Neutrophil (primary cell): ENCODE measurements around the gene TPI1.

Source experiments
- H3K27ac ChIP-seq: fragments of 200-600 bp; sonication (generic); 2 replicates; pipeline ENCODE4 v1.5.1; 2016; ENCODE audit warnings: mild to moderate bottlenecking, moderate library complexity
- H3K27me3 ChIP-seq: fragments of 200-600 bp; sonication (generic); 2 replicates; pipeline ENCODE4 v1.6.0; 2016; ENCODE audit warnings: mild to moderate bottlenecking
- H3K36me3 ChIP-seq: fragments of 200-600 bp; sonication (generic); 2 replicates; pipeline ENCODE4 v1.5.1; 2017
- H3K4me1 ChIP-seq, 2 experiments: fragments of 200-600 bp in 1 of 2; sonication (generic) in 1 of 2; 1 replicate in 1 of 2; 2 replicates in 1 of 2; pipeline versions ENCODE4 v1.5.1 to v1.6.1; 2013 to 2016; ENCODE audit warnings: low read depth in 1 of 2, low read length in 1 of 2, mild to moderate bottlenecking in 1 of 2, moderate library complexity in 1 of 2; ENCODE audit not compliant: control insufficient read depth in 1 of 2, insufficient read depth in 1 of 2
- H3K4me3 ChIP-seq, 2 experiments: fragments of 200-600 bp in 1 of 2; sonication (generic) in 1 of 2; 1 replicate in 1 of 2; 2 replicates in 1 of 2; pipeline ENCODE4 v1.5.1; 2013 to 2016; ENCODE audit warnings: low read depth in 1 of 2, low read length in 1 of 2, mild to moderate bottlenecking in 1 of 2, moderate library complexity in 1 of 2
- H3K9me3 ChIP-seq: fragments of 200-600 bp; sonication (generic); 2 replicates; pipeline ENCODE4 v1.5.1; 2016
- CTCF ChIP-seq: fragments of 200-600 bp; sonication (generic); IDR thresholded peaks from 2 replicates; pipeline ENCODE4 v1.5.1; 2016; ENCODE audit warnings: antibody characterized with exemption

TPI1 gene

DNA sequence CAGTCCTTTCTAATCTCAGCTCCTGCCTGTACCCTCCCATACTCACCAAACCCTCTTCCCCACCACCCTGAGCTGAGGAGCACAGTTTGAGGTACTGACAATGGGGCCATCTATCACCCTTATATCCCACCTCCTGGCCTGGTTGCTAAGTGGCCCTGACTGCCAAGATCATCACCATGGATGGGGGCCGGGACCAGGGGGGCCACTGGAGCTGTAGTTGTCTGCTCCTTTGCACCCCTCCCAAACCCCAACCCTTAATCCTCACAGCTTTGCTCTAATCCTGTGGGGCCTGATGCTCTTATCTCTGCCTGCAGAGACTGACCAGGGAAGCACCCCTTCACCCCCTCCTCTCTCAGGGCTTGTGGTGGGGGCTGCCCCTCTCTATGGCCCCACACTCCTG is 27.0 kb upstream of the TPI1 start:
- Histone ChIP-seq H3K27ac (no peak overlapping the region), H3K36me3 (peaks cover 6% of the 10 kb centered on the region), H3K4me3 (no peak overlapping the region), H3K4me1 (peaks cover 16 to 18% of the 10 kb centered on the region in 2 experiments), H3K27me3 (no peaks in the 10 kb centered on the region), H3K9me3 (no peaks in the 10 kb centered on the region)
- TF ChIP-seq CTCF: no peak

- peaks cover 11% of the 10 kb centered on the region for H3K36me3 ChIP-seq
- no peak within 1 kb of the TSS for H3K27ac ChIP-seq
- no peak for TF ChIP-seq CTCF
Measured at GRCh38 chr12:6840761-6841515, 26.4 kb upstream of the TPI1 start, which contains the start of gene GNB3. GNB3 (plus strand) TSS chr12:6840925; CDS start chr12:6841288, 363 bp downstream.

DNA sequence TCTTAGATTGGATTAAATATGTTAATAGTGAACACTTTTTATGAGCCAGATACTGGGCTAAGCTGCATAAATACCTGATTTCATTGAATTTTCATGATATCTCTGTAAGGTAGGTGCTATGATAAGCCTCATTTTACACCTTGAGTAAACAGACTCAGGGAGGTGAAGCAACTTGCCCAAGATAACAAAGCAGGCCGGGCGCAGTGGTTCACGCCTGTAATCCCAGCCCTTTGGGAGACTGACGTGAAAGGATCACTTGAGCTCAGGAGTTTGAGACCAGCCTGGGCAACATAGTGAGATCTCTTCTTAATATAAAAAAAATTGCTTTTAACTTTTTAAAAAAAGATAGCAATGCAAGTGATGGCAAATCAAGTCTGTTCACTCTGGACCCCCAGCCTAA is 25.3 kb upstream of the TPI1 start:
- H3K4me1 ChIP-seq: peaks cover 13 to 20% of the 10 kb centered on the region in 2 experiments
- H3K9me3 ChIP-seq: no peaks in the 10 kb centered on the region
- TF ChIP-seq CTCF: no peak
- H3K27ac ChIP-seq: no peak overlapping the region
- no peaks in the 10 kb centered on the region for H3K27me3 ChIP-seq
- H3K36me3 ChIP-seq: peaks cover 11% of the 10 kb centered on the region
- H3K4me3 ChIP-seq: no peak overlapping the region

More at GRCh38 chr12:6840761-6841515, 26.4 kb upstream of the TPI1 start, which contains the start of gene GNB3:
- Histone ChIP-seq H3K4me1 (peaks cover 14% of the 10 kb centered on the region in 2 experiments), H3K9me3 (no peaks in the 10 kb centered on the region), H3K27me3 (no peaks in the 10 kb centered on the region), H3K4me3 (no peak within 1 kb of the TSS)

- Histone ChIP-seq H3K4me3 (no peak overlapping the region), H3K27me3 (no peaks in the 10 kb centered on the region), H3K27ac (no peak overlapping the region), H3K4me1 (peaks cover 13 to 20% of the 10 kb centered on the region in 2 experiments), H3K36me3 (peaks cover 16% of the 10 kb centered on the region), H3K9me3 (no peaks in the 10 kb centered on the region)
- no peak for TF ChIP-seq CTCF
Measured at GRCh38 chr12:6843118-6843902, 24.0 kb upstream of the TPI1 start.

GRCh38 chr12:6845395-6845794 is 21.9 kb upstream of the TPI1 start:
- H3K36me3 ChIP-seq: peaks cover 16% of the 10 kb centered on the region
- no peak for TF ChIP-seq CTCF
- H3K27ac ChIP-seq: no peak overlapping the region
- H3K9me3 ChIP-seq: no peaks in the 10 kb centered on the region
- H3K27me3 ChIP-seq: no peaks in the 10 kb centered on the region
- H3K4me1 ChIP-seq: peaks cover 20 to 30% of the 10 kb centered on the region in 2 experiments
- H3K4me3 ChIP-seq: no peak overlapping the region
